OCI-LY1 (cell line): ENCODE results near the gene CATSPER3.

ENCODE experiments used
- CTCF ChIP-seq: fragments of 200-600 bp; sonication (generic), shearing (Covaris generic); IDR thresholded peaks from 2 replicates; pipeline ENCODE4 v1.5.1; 2017; ENCODE audit warnings: mild to moderate bottlenecking, antibody characterized with exemption, low read length, moderate library complexity, mixed read lengths
- EZH2 ChIP-seq: fragments of 200-600 bp; sonication (generic), shearing (Covaris generic); IDR thresholded peaks from 2 replicates; pipeline ENCODE4 v1.8.0; 2017; ENCODE audit warnings: borderline replicate concordance, mixed run types, mild to moderate bottlenecking, antibody characterized with exemption, low read length, moderate library complexity, mixed read lengths

GRCh38 chr5:134993161-134993560, 25.5 kb downstream of the CATSPER3 start:
- TF ChIP-seq CTCF, result no peak
- no peak for TF ChIP-seq EZH2
